HL-60/S4 treated with phorbol 12-myristate 13-acetate at 8.2 ng/mL for 4 days and 3 days (cell line): Measurements from ENCODE around the gene LMAN1L.

Experiments used
- in situ Hi-C: fragments of 300-500 bp; cut with MboI; formaldehyde crosslinking; loops from 2 replicates; pipeline ENCODE4 v1.15.0; 2022; ENCODE audit warnings: low sequenced_read_pairs

Gene LMAN1L

GRCh38 chr15:74812533-74812932 lies at the start of gene LMAN1L:
TSS of gene LMAN1L (plus strand) at chr15:74812835. CDS start at chr15:74812855, 20 bp downstream.
- in situ Hi-C loops, result no loop called here

GRCh38 chr15:74763416-74763815 lies 49.2 kb upstream of the LMAN1L start:
- in situ Hi-C loops, result no loop called here

DNA sequence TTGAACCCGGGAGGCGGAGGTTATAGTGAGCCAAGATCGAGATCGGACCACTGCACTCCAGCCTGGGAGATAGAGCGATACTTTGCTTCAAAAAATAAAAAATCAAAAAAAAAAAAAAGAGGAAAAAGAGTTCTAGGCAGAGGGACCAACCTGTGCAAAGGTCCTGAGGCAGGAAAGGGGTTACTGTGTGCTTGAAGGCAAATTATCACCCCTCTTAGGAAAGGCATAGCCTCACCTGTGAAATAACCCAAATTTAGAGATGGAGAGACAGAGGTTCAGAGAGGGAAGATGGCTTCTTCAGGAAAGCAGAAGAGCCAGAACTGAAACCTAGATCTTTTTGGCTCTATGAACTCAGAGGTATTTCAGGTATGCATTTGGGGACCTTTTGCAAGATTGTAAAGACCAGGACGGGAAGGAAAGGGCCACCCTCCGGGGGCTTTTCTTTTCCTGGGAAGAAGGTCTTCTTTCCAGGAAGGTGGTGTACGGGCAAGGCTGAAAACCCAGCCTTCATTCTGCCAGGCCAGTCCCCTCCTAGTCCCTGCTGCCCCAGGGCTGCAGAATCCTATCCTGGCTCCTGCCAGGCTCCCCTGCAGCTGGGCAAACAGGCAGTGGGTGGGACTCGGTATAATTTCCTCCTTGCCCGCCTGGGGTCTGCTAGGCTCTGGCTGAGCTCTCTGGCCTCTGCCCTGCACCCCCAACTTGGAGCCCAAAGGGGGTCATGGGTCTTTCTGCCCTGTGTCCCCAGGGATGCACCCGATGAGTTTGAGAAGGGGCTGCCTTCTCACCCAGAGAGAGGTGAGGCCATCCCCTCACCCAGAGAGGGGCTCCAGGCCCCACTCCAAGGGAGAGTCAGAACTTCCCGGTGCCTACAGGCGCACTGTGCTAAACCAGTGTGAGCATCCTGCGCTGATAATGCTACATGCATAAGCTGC lies 45.2 kb upstream of the LMAN1L start:
- in situ Hi-C loops, result no loop called here

GRCh38 chr15:74768099-74768770 lies 44.4 kb upstream of the LMAN1L start:
- in situ Hi-C loops, result no loop called here

DNA sequence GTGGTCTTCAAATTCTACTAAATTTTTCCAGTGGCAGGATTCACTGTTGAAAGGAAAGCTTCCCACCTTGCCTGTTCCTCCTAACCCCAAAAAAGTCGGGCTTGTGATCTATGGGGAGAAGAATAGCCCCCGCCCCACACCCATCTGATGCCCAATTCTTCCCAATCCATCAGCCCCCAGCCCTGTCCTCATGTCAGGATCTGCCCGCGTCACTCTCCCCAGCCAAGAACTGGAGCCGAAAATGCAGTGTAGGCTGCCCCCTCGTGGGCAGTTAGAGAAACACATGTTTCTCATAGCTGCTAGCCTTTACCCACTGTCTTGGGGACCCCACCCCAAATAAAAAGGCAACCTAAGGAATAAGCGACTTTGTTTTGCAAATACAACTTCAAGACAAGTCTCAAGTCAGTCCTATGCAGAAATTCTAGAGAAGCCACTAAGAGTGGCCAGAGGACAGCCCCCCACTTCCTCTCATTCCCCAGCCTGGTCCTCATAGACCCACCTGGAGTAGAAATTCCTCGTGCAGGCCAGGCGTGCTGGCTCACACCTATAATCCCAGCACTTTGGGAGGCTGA lies 43.8 kb upstream of the LMAN1L start:
- in situ Hi-C loops, result no loop called here

DNA sequence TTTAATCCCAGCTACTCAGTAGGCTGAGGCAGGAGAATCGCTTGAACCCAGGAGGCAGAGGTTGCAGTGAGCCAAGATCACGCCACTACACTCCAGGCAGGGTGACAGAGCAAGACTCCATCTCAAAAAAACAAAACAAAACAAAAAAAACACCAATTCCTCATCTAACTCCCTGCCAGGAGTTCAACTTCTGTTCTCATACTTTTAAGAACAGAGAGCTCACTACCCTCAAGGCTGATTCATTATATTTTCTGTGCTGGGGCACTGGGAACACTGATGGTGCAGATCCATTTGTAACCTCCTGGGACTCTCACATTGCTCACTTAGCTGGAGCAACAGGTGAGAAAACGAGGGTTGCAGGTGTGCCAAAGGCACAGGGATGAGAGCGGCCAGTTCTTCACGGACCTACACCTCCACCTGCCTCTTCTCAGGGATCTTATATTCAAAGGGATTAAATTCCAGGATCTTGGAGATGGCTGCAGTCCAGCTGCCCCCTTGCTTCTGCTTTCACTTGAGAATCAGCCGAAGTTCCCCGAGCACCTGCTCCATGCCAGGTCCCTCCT lies 43.1 kb upstream of the LMAN1L start:
- in situ Hi-C loops, result loop anchor here (10.0 kb wide), 1 partner anchor 395 kb away; no protein-coding TSS in a partner anchor

DNA sequence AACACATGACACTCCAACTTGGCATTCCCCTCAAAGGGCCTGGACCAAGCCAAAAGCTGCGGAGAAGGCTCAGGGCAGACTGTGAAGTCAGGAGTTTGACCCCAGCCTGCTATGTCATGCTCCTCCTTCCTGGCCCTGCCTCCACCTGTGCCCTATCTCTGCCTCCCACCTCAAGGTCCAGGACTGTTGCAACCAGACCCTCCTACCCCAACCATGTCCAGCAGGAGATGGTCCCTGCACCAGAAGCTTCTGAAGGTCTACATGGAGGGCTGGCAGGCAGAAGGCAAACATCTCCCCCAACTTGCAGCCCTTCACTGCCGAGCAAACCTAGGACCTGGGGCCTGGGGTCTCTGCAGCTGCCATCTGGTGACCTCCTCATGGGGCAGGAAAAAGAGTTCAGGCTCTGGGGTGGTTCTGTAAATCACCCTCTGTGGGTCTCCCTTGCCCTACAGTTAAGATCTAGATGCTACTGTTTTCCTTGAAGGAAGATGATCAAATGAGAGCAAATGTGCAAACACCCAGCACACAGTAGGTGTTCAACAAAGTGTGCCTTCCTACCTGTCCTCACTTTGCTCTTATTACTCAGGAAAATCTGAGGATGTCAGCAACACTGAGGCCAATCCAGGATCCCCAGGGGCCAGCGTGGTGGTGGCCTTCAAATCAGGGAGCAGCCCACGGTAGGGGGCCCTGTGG lies 42.3 kb upstream of the LMAN1L start:
- in situ Hi-C loops, result loop anchor here (10.0 kb wide), 1 partner anchor 396 kb away; no protein-coding TSS in a partner anchor

GRCh38 chr15:74773329-74773728 lies 39.3 kb upstream of the LMAN1L start:
- in situ Hi-C loops, result loop anchor here (10.0 kb wide), 1 partner anchor 399 kb away; no protein-coding TSS in a partner anchor

- in situ Hi-C loops, result loop anchor here (10.0 kb wide), 1 partner anchor 399 kb away; no protein-coding TSS in a partner anchor
Observed at GRCh38 chr15:74773731-74774252, 38.8 kb upstream of the LMAN1L start.

DNA sequence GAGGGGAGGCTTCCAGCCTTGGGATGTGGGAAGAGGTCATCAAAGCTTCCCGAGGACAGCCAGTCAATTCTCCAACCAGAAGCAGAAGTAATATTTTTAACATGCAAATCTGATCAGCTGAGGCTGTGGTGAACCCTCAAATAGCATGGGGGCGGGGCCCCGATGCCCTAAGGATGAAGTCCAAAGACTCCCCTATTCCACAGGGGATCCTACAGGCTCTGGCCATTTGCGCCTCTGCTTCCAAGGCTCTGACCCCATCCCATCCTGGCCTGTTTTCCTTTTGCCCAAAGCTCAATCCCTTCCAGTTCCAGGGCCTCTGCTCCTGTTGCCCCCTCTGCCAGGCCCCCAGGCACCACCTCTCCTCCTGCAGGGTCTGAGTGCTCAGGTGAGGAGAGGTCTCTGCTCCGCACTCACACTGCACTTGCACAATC lies 37.5 kb upstream of the LMAN1L start:
- in situ Hi-C loops, result loop anchor here (10.0 kb wide), 1 partner anchor 400 kb away; no protein-coding TSS in a partner anchor

GRCh38 chr15:74775894-74776293 lies 36.7 kb upstream of the LMAN1L start:
- in situ Hi-C loops, result loop anchor here (10.0 kb wide), 1 partner anchor 401 kb away; no protein-coding TSS in a partner anchor

DNA sequence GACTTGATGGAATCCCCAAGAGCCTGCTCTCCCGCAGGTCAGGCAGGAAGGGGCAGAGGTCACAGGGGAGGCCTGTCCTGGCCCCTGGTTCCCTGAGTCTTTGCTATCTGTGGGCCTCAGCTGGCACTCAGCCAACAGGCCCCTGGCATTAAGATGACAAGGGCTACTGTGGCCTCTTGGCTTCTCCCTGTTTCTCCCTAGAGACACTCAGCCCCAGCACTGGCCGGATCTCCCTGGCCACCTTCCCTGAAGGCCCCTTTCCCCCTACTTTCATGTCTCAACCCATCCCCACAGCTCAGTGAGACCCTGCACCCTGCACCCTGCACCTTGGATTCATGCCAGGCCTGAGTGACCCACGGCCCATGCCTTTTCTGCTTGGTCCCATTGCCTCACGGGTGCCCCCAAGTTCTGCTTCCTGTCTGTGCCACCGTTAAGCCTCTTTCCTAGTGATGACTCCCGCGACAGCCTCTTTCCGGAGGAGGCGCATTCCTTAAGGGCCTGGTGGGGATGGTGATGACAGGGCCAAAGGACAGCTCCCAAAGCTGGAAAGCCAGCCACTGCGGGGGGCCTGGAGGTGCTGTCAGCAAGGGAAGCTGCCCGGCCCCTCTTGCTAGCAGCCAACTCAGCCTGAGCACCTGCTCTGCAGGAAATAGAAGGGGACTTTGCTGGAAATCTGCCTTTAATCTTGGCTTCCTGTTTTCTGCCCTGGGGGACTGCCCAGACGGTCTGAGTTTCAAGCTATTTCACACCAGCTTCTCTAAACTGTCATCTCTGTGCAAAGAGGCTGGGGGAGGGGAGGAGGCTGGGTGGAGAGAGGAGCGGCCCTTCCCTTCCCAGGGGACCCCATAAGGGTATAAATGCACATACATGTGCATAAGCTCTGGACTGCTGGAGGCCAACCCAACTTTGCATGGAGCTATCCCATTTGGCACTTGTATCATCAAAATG lies 35.5 kb upstream of the LMAN1L start:
- in situ Hi-C loops, result loop anchor here (10.0 kb wide), 1 partner anchor 402 kb away; no protein-coding TSS in a partner anchor

- in situ Hi-C loops, result loop anchor here (10.0 kb wide), 1 partner anchor 403 kb away; no protein-coding TSS in a partner anchor
Observed at GRCh38 chr15:74777769-74778598, 34.7 kb upstream of the LMAN1L start.

- in situ Hi-C loops, result loop anchor here (10.0 kb wide), 1 partner anchor 404 kb away; no protein-coding TSS in a partner anchor
Observed at GRCh38 chr15:74778599-74778970, 34.0 kb upstream of the LMAN1L start.

DNA sequence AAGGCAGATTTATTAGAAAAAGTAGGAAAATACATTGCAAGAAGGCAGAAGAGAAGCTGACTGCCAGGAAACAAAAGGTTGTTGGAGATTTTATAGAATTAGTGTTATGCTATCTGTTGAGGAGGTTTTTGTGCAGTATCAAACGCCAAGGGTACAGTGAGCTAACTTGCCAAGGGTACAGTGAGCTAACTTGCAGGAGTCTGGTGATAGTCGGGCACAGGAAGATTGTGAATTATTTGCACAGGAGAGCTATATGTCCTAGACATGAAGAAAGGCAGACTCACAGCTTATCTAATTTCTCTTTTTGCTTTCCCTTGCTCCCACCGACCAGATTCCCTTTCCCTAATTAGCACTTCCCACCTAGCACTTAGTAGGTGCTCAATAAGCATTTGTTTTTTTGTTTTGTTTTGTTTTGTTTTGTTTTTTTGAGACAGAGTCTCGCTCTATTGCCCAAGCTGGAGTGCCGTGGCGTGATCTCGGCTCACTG lies 33.4 kb upstream of the LMAN1L start:
- in situ Hi-C loops, result loop anchor here (10.0 kb wide), 1 partner anchor 404 kb away; no protein-coding TSS in a partner anchor

DNA sequence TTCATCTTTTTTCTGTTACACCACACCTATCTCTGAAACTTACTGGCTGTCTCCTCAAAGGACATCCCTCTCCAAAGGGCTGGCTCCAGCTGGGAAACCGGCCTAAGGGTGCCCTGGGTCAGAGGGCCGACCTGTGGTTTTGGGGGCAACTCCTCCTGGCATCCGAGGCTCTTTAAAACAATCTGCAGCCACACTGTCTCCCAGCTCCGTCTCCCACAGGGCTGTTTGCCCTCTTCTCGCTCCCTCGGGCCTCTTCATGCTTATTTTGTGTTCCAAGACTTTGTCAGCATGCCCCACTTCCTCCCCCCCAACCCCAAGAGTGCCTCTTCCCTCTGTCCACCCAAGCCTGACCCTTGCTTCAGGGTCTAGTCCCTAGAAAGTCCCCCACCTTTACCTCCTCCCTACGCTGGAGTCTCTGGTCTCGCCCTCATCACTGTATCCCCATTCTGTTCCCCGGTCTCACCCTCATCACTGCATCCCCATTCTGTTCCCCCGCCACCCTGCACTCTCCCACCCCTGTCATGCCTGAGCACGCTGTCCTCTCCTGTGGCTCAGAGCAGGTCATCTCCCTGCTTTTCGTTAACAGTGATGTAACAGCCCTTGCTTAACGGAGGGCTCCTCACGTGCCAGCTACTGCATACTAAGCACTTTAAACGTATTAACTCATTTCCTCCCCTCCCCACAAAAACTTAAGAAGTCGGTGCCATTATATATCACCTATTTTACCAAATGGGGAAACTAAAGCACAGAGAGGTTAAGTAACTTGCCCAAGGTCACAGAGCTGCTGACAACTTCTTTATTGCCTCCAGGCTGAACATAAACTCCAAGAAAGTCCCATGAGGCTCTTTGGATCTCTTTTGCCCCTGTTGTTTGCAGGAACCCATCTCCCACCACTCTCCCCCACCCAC lies 31.9 kb upstream of the LMAN1L start:
- in situ Hi-C loops, result no loop called here
